Adipocyte (in vitro differentiated cells): Measurements from ENCODE around the gene RABL3.
"Not testable (repeated sequence)": the region's sequence is repeated elsewhere in the genome, so short reads cannot be mapped to it uniquely, and the experiment has no call there.

ENCODE experiments used
- DNase-seq: peaks from one replicate; pipeline ENCODE4 v3.0.0-alpha.2; 2015; ENCODE audit warnings: low read depth
- H3K27me3 ChIP-seq: replicated peaks from 2 replicates; pipeline ENCODE4 v1.7.0; 2013; ENCODE audit warnings: mild to moderate bottlenecking, low read length, moderate library complexity; ENCODE audit not compliant: control insufficient read depth, insufficient read depth
- H3K36me3 ChIP-seq: 2 replicates; pipeline ENCODE4 v1.7.0; 2013; ENCODE audit warnings: low read length, mild to moderate bottlenecking, moderate library complexity; ENCODE audit not compliant: control insufficient read depth, insufficient read depth, severe bottlenecking
- H3K4me1 ChIP-seq: 2 replicates; pipeline ENCODE4 v1.7.0; 2013; ENCODE audit warnings: mild to moderate bottlenecking, low read length, moderate library complexity; ENCODE audit not compliant: control insufficient read depth, insufficient read depth
- H3K4me3 ChIP-seq: 2 replicates; pipeline ENCODE4 v1.7.0; 2013; ENCODE audit warnings: mild to moderate bottlenecking, low read length, moderate library complexity
- H3K9ac ChIP-seq: 2 replicates; pipeline ENCODE4 v1.7.0; 2013; ENCODE audit warnings: mild to moderate bottlenecking, low read length, moderate library complexity
- H3K9me3 ChIP-seq: 2 replicates; pipeline ENCODE4 v1.7.0; 2013; ENCODE audit warnings: mild to moderate bottlenecking, low read length, moderate library complexity; ENCODE audit not compliant: control insufficient read depth

RABL3 gene

GRCh38 chr3:120766576-120766975, 24.3 kb upstream of the RABL3 start:
- no peaks in the 10 kb centered on the region for H3K9me3 ChIP-seq
- no peaks in the 10 kb centered on the region for H3K36me3 ChIP-seq
- peaks cover 17% of the 10 kb centered on the region for H3K4me1 ChIP-seq
- no peak for DNase-seq
- H3K4me3 ChIP-seq, result no peak overlapping the region
- no peaks in the 10 kb centered on the region for H3K27me3 ChIP-seq
- no peak overlapping the region for H3K9ac ChIP-seq

- Histone ChIP-seq H3K27me3 (no peaks in the 10 kb centered on the region), H3K4me1 (peaks cover 17% of the 10 kb centered on the region), H3K36me3 (no peaks in the 10 kb centered on the region), H3K4me3 (no peak overlapping the region), H3K9me3 (no peaks in the 10 kb centered on the region), H3K9ac (no peak overlapping the region)
- no peak for DNase-seq
These were observed 23.6 kb upstream of the RABL3 start for GRCh38 chr3:120765830-120766493.

GRCh38 chr3:120764206-120764605, 21.9 kb upstream of the RABL3 start:
- DNase-seq, result no peak
- H3K9ac ChIP-seq, result no peak overlapping the region
- H3K4me1 ChIP-seq, result peaks cover 17% of the 10 kb centered on the region
- no peaks in the 10 kb centered on the region for H3K27me3 ChIP-seq
- no peak overlapping the region for H3K4me3 ChIP-seq
- H3K9me3 ChIP-seq, result no peaks in the 10 kb centered on the region
- no peaks in the 10 kb centered on the region for H3K36me3 ChIP-seq

DNA sequence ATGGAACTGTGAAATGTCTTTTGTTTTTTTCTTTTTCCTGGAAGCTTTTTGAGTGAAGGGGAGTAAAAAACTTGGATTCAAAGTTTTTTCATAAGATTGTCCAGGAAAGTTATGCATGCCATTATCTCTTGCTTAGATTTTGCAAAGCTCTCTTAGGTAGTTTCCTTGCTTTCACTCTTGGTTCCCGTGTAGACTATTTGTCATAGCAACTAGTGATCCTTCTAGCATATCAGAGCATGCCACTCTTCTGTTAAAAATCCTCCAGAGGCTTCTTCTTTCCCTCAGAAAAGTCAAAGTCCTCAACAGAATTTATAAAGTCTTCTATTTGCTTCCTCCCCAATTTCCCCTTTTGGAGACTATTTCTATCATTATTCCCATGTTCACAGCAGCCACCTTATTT, 21.3 kb upstream of the RABL3 start:
- no peak overlapping the region for H3K9ac ChIP-seq
- H3K27me3 ChIP-seq, result no peaks in the 10 kb centered on the region
- no peaks in the 10 kb centered on the region for H3K36me3 ChIP-seq
- H3K4me3 ChIP-seq, result no peak overlapping the region
- H3K9me3 ChIP-seq, result no peaks in the 10 kb centered on the region
- no peak for DNase-seq
- H3K4me1 ChIP-seq, result peaks cover 17% of the 10 kb centered on the region

DNA sequence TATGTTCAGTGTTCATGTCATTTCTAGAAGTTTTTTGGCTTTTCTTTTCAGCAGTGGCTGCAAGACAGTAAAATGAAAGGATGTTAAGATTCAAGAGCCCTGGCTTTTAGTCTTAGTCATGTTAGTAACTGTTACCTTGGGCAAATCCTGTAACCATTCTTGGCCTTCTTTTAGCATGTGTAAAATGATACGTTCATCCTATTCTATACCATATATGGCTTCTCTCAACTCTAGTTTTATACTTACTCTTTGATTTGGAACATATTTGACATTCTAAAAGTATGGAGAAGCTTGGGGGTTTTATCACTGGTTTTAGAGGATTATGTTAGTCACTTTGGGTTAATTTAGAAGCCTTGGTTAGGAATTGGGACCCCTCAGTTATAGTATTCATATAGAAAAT, 20.3 kb upstream of the RABL3 start:
- H3K4me1 ChIP-seq, result peaks cover 11% of the 10 kb centered on the region
- DNase-seq, result peak; percentile 50
- no peaks in the 10 kb centered on the region for H3K9me3 ChIP-seq
- H3K9ac ChIP-seq, result no peak overlapping the region
- no peaks in the 10 kb centered on the region for H3K27me3 ChIP-seq
- no peak overlapping the region for H3K4me3 ChIP-seq
- peaks cover under 1% of the 10 kb centered on the region for H3K36me3 ChIP-seq

- not testable (repeated sequence) for H3K36me3 ChIP-seq, H3K27me3 ChIP-seq, H3K4me3 ChIP-seq, H3K9ac ChIP-seq, DNase-seq, H3K9me3 ChIP-seq
- H3K4me1 ChIP-seq, result peaks cover 10% of the 10 kb centered on the region
These were observed 16.2 kb upstream of the RABL3 start for GRCh38 chr3:120758551-120758950.

GRCh38 chr3:120756061-120756460, 13.7 kb upstream of the RABL3 start:
- Histone ChIP-seq H3K36me3 (peaks cover 19% of the 10 kb centered on the region), H3K4me1 (peaks cover 11% of the 10 kb centered on the region), H3K9me3 (no peaks in the 10 kb centered on the region), H3K4me3 (no peak overlapping the region), H3K9ac (no peak overlapping the region), H3K27me3 (no peaks in the 10 kb centered on the region)
- DNase-seq, result no peak

DNA sequence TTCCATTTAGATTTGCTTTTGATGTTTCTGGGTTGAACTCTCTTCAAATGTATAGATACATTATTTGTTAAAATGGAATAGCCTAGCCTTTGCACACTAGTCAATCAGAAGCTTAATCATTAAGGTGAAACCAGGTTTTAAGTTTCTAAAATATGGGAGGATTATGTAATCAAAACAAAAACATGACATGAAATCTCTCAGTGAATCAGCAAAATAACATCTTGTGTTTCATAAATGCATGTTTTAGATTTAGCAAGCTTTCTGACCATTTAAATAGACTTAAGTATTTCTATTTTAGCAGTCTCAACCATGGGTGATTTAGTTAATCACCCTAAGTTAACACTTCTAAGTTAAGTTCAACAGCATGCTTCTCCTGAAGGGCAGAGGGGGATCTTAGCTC, 11.5 kb upstream of the RABL3 start:
- Histone ChIP-seq H3K27me3 (no peaks in the 10 kb centered on the region), H3K36me3 (peaks cover 24% of the 10 kb centered on the region), H3K9me3 (no peaks in the 10 kb centered on the region), H3K4me1 (peaks cover 11% of the 10 kb centered on the region), H3K4me3 (peak overlapping the region; percentile 44), H3K9ac (peak overlapping the region; percentile 46)
- DNase-seq, result peak; percentile 63

DNA sequence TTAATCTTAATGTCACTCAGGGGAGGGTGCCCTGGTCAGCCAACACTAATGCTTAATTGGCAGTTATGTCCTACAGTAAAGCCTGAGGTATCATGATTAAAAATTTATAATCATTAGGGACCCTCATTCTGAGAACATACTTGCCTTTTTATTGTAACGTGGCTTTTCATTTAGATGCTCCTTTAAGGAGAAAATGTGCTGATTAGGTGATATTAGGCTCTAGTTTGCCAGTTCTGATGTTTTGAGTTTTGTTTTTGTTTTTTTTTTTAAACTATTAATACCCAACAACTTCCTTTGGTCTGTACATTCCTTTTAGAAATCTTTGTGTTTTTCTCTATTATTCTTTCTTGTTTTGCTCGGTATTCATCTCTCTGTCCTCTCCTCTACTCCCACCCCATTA, 10.5 kb upstream of the RABL3 start:
- no peak overlapping the region for H3K4me3 ChIP-seq
- no peak overlapping the region for H3K9ac ChIP-seq
- peaks cover 11% of the 10 kb centered on the region for H3K4me1 ChIP-seq
- H3K36me3 ChIP-seq, result peaks cover 24% of the 10 kb centered on the region
- DNase-seq, result no peak
- no peaks in the 10 kb centered on the region for H3K9me3 ChIP-seq
- H3K27me3 ChIP-seq, result no peaks in the 10 kb centered on the region

GRCh38 chr3:120752230-120752629, 9.9 kb upstream of the RABL3 start:
- Histone ChIP-seq H3K9me3 (no peaks in the 10 kb centered on the region), H3K4me3 (no peak overlapping the region), H3K4me1 (peaks cover 11% of the 10 kb centered on the region), H3K9ac (no peak overlapping the region), H3K27me3 (no peaks in the 10 kb centered on the region), H3K36me3 (peaks cover 19% of the 10 kb centered on the region)
- no peak for DNase-seq

GRCh38 chr3:120749843-120750242, 7.5 kb upstream of the RABL3 start:
- DNase-seq, result no peak
- no peaks in the 10 kb centered on the region for H3K9me3 ChIP-seq
- H3K4me1 ChIP-seq, result peaks cover 11% of the 10 kb centered on the region
- no peaks in the 10 kb centered on the region for H3K27me3 ChIP-seq
- H3K36me3 ChIP-seq, result peaks cover 19% of the 10 kb centered on the region
- H3K9ac ChIP-seq, result no peak overlapping the region
- H3K4me3 ChIP-seq, result no peak overlapping the region

DNA sequence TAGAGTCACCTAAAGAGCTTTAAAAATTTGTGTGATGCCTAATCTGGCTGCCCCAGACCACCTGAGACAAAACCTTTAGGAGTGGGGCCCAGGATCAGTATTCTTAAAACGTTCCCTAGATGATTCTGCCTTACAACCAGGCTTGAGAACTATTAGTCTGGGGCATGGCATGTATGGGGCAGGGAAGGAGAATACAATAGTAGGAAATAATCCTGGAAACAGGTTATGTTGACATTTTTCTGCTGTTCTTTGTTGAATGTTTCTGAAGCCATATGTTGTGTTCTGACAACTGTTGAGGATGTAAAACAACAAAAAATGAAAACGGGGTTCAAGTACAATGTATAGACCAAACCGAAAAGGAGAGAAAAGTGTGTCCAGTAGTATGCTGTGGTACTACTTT, 3.1 kb upstream of the RABL3 start:
- H3K36me3 ChIP-seq, result no peaks in the 10 kb centered on the region
- H3K4me3 ChIP-seq, result no peak overlapping the region
- no peak for DNase-seq
- peaks cover 23% of the 10 kb centered on the region for H3K4me1 ChIP-seq
- H3K27me3 ChIP-seq, result no peaks in the 10 kb centered on the region
- H3K9me3 ChIP-seq, result no peaks in the 10 kb centered on the region
- H3K9ac ChIP-seq, result no peak overlapping the region
